Astrocyte of the cerebellum (primary cell): ENCODE measurements around the gene PAK1.
"Not testable (repeated sequence)": the region's sequence is repeated elsewhere in the genome, so short reads cannot be mapped to it uniquely, and the experiment has no call there.

Experiments
- DNase-seq: peaks from one replicate; pipeline ENCODE4 v3.0.0-alpha.2; 2011; ENCODE audit warnings: low read depth
- H3K4me3 ChIP-seq: 2 replicates; pipeline ENCODE4 v1.5.1; 2011; ENCODE audit warnings: mild to moderate bottlenecking, low read depth, low read length, moderate library complexity
- in situ Hi-C: cut with HindIII; loops from 2 replicates; pipeline ENCODE4 v1.10.0; 2017; ENCODE audit warnings: low sequenced_read_pairs
- TF ChIP-seq, protein P1 (sequence below): IDR thresholded peaks from 2 replicates; pipeline ENCODE4 v1.5.1; 2012; ENCODE audit warnings: low read length, low read depth, moderate library complexity, mild to moderate bottlenecking; ENCODE audit errors: missing control alignments

The PAK1 gene

GRCh38 chr11:77308838-77309237 is 165.1 kb downstream of the PAK1 start:
- TF ChIP-seq, protein P1, sequence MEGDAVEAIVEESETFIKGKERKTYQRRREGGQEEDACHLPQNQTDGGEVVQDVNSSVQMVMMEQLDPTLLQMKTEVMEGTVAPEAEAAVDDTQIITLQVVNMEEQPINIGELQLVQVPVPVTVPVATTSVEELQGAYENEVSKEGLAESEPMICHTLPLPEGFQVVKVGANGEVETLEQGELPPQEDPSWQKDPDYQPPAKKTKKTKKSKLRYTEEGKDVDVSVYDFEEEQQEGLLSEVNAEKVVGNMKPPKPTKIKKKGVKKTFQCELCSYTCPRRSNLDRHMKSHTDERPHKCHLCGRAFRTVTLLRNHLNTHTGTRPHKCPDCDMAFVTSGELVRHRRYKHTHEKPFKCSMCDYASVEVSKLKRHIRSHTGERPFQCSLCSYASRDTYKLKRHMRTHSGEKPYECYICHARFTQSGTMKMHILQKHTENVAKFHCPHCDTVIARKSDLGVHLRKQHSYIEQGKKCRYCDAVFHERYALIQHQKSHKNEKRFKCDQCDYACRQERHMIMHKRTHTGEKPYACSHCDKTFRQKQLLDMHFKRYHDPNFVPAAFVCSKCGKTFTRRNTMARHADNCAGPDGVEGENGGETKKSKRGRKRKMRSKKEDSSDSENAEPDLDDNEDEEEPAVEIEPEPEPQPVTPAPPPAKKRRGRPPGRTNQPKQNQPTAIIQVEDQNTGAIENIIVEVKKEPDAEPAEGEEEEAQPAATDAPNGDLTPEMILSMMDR: no peak
- H3K4me3 ChIP-seq: no peak overlapping the region
- in situ Hi-C loops: no loop called here
- no peak for DNase-seq

- TF ChIP-seq, protein P1: no peak
- no peak overlapping the region for H3K4me3 ChIP-seq
- no peak for DNase-seq
- in situ Hi-C loops: no loop called here
These were observed 170.6 kb downstream of the PAK1 start for GRCh38 chr11:77303328-77303727.

GRCh38 chr11:77302752-77303151 is 171.1 kb downstream of the PAK1 start:
- TF ChIP-seq, protein P1: no peak
- no peak overlapping the region for H3K4me3 ChIP-seq
- no peak for DNase-seq
- in situ Hi-C loops: no loop called here

DNA sequence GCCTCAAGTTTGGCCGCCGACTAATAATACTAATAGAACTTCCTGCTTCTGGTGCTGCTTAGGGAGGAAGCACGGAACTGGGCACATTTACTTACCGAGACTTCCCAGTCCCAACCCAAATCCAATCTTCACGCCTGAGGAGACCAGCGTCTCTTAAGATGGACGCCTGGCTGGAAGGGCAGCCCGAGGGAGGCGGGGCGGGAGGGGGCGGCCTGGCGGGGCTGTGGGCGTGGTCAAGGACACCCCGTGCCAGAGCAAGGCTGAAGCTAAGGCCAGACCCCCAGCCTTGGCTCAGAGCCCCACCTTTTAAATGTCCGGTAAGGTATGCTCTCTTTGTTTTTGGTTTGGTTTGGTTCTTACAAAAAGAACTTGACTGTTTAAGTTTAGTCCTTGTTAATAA is 172.4 kb downstream of the PAK1 start, which contains the start of gene GDPD4:
Gene GDPD4, minus strand, starts transcription at position 177 of the 400 bp plus-strand sequence. CDS start 16,549 bp downstream, outside the sequence.
- H3K4me3 ChIP-seq: no peak within 1 kb of the TSS
- DNase-seq: no peak

GRCh38 chr11:77300695-77301094 is 173.2 kb downstream of the PAK1 start:
- in situ Hi-C loops: no loop called here
- no peak overlapping the region for H3K4me3 ChIP-seq
- DNase-seq: no peak
- TF ChIP-seq, protein P1: no peak

More for the DNA sequence above, 172.4 kb downstream of the PAK1 start, which contains the start of gene GDPD4:
- in situ Hi-C loops: no loop called here
- TF ChIP-seq, protein P1: no peak

DNA sequence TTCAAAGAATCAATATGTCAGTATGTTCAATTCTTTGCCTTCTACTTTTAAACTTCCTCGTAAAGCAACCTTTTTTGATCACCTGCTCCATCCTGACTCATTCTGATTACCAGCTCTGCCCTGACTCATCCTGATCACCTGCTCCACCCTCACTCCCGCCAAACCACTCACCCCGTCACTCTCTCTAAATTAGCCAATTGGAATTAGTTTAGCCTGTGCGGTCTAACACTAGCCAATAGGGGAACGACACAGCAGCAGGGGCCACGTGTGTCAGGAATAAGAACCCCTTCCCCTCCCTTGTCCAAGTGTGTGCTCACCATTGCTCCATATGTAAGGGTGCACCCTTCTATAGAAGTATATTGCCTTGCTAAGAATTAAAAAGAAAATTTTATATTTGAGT is 173.9 kb downstream of the PAK1 start:
- H3K4me3 ChIP-seq, in situ Hi-C loops, DNase-seq: not testable (repeated sequence)

GRCh38 chr11:77299528-77299993 is 174.3 kb downstream of the PAK1 start:
- DNase-seq: no peak
- TF ChIP-seq, protein P1: no peak
- in situ Hi-C loops: no loop called here
- no peak overlapping the region for H3K4me3 ChIP-seq
